Bronchial epithelial cell (primary cell): ENCODE measurements around the gene C19orf25. TPM values are rescaled to one million over a fixed set of nuclear protein-coding genes. Genes with fewer than 3 reads are reported as not detected.
A peak's percentile ranks its signal among the peaks of the same experiment; 100 is the strongest.

Experiments used
- DNase-seq: peaks from one replicate; pipeline ENCODE4 v3.0.0-alpha.2; 2010; ENCODE audit warnings: low read depth
- FAIRE-seq: peaks from 2 replicates; lab custom pipeline; 2011; peaks lifted over from hg19 to GRCh38; lab: Jason Lieb, UNC
- H3K27me3 ChIP-seq: 2 replicates; pipeline ENCODE4 v1.5.1; 2011; ENCODE audit warnings: low read length; ENCODE audit not compliant: control insufficient read depth, insufficient read depth
- H3K36me3 ChIP-seq: 2 replicates; pipeline ENCODE4 v1.5.1; 2011; ENCODE audit warnings: low read length; ENCODE audit not compliant: control insufficient read depth, insufficient read depth
- H3K4me3 ChIP-seq: 2 replicates; pipeline ENCODE4 v1.5.1; 2011; ENCODE audit warnings: mild to moderate bottlenecking, low read depth, low read length, control low read depth
- CTCF ChIP-seq: IDR thresholded peaks from 2 replicates; pipeline ENCODE4 v1.5.1; 2011; ENCODE audit warnings: mild to moderate bottlenecking, moderate library complexity, low read length, control low read depth, inconsistent platforms; ENCODE audit not compliant: insufficient read depth, severe bottlenecking
- total RNA-seq: library from RNA; depleted of rRNA; stranded (reverse); fragments of >200 nt; gene quantifications from 2 replicates; pipeline ENCODE4 v1.2.1, GENCODE V29; 2014

Gene C19orf25
- total RNA-seq, 1 donor from 2014 or later, result 24.7 TPM

GRCh38 chr19:1425102-1425837, 53.7 kb downstream of the C19orf25 start:
- H3K4me3 ChIP-seq, result no peak overlapping the region
- H3K36me3 ChIP-seq, result peaks cover 53% of the 10 kb centered on the region
- FAIRE-seq (peak; percentile 94), DNase-seq (peak; percentile 75)
- H3K27me3 ChIP-seq, result no peaks in the 10 kb centered on the region
- no peak for TF ChIP-seq CTCF

GRCh38 chr19:1424192-1424955, 54.6 kb downstream of the C19orf25 start:
- Histone ChIP-seq H3K27me3 (no peaks in the 10 kb centered on the region), H3K4me3 (no peak overlapping the region), H3K36me3 (peaks cover 46% of the 10 kb centered on the region)
- no peak for DNase-seq
- TF ChIP-seq CTCF, result no peak
- no peak for FAIRE-seq

GRCh38 chr19:1423436-1424191, 55.4 kb downstream of the C19orf25 start:
- FAIRE-seq, result peak; percentile 28
- H3K36me3 ChIP-seq, result peaks cover 46% of the 10 kb centered on the region
- no peak for TF ChIP-seq CTCF

More at GRCh38 chr19:1423436-1424191, 55.4 kb downstream of the C19orf25 start:
- DNase-seq, result no peak
- no peaks in the 10 kb centered on the region for H3K27me3 ChIP-seq
- H3K4me3 ChIP-seq, result no peak overlapping the region

Other genes starting within 250 kb of the C19orf25 start
- gene CBARP, start 241.2 kb downstream of the C19orf25 start, total RNA-seq, result 1.2 and 2.9 TPM in 2 replicates
- 8.7 and 14.8 TPM in 2 replicates for gene ATP5F1D, start 237.5 kb downstream of the C19orf25 start, total RNA-seq
- 15.8 and 31.1 TPM in 2 replicates for gene MIDN, start 230.6 kb downstream of the C19orf25 start, total RNA-seq
- 317 and 370 TPM in 2 replicates for gene CIRBP, start 209.9 kb downstream of the C19orf25 start, total RNA-seq
- 20.8 and 27.1 TPM in 2 replicates for gene FAM174C, start 203.7 kb downstream of the C19orf25 start, total RNA-seq
- gene EFNA2, start 193.3 kb downstream of the C19orf25 start, total RNA-seq, result not detected in 2 replicates
- gene NDUFS7, start 95.3 kb downstream of the C19orf25 start, total RNA-seq, result 101 and 109 TPM in 2 replicates
- 6.8 and 9.7 TPM in 2 replicates for gene GAMT, start 77.7 kb downstream of the C19orf25 start, total RNA-seq
- gene DAZAP1, start 71.6 kb downstream of the C19orf25 start, total RNA-seq, result 115 and 128 TPM in 2 replicates
- 380 and 966 TPM in 2 replicates for gene RPS15, start 40.8 kb downstream of the C19orf25 start, total RNA-seq
- under 0.01 TPM in 2 replicates for gene APC2, start 29.1 kb downstream of the C19orf25 start, total RNA-seq
- gene PCSK4, start 11.1 kb upstream of the C19orf25 start, total RNA-seq, result 0.53 and 1.7 TPM in 2 replicates
- 2.1 and 3.6 TPM in 2 replicates for gene REEP6, start 12.0 kb upstream of the C19orf25 start, total RNA-seq
- gene ADAMTSL5, start 33.8 kb upstream of the C19orf25 start, total RNA-seq, result 1.8 and 3.6 TPM in 2 replicates
- not detected in 2 replicates for gene PLK5, start 44.9 kb upstream of the C19orf25 start, total RNA-seq
- 34.2 and 43.4 TPM in 2 replicates for gene MEX3D, start 89.1 kb upstream of the C19orf25 start, total RNA-seq
- gene MBD3, start 113.7 kb upstream of the C19orf25 start, total RNA-seq, result 64.3 and 75.3 TPM in 2 replicates
- gene UQCR11, start 126.2 kb upstream of the C19orf25 start, total RNA-seq, result 43.4 and 113 TPM in 2 replicates
- 68.2 and 84.5 TPM in 2 replicates for gene TCF3, start 173.4 kb upstream of the C19orf25 start, total RNA-seq